ENCODE results near the gene GABARAPL2.

Gene GABARAPL2

GRCh38 chr16:75567911-75568310 lies 1.7 kb downstream of the GABARAPL2 start:
- Histone ChIP-seq H4K20me1 (ENCODE audit: insufficient read depth, low read length) (peaks cover 30% of the 10 kb centered on the region), H3K36me3 (ENCODE audit: insufficient read depth, low read length) (peaks cover 54% of the 10 kb centered on the region), H3K79me2 (ENCODE audit: insufficient read depth, low read length) (peaks cover 43% of the 10 kb centered on the region), H3K4me2 (ENCODE audit: insufficient read depth, low read length) (peak overlapping the region; percentile 99; the same call in 1 of the 2 replicates), H3K4me1 (ENCODE audit: insufficient read depth, low read length) (peaks cover 35% of the 10 kb centered on the region), H3K9ac (ENCODE audit: low read depth, low read length) (no peak overlapping the region), H3K27ac (ENCODE audit: low read length) (no peak overlapping the region), H2AFZ (ENCODE audit: low read depth, low read length) (no peak overlapping the region), H3K9me3 (ENCODE audit: insufficient read depth, low read length, severe bottlenecking) (no peaks in the 10 kb centered on the region), H3K4me3 (ENCODE audit: low read depth in 1 of 2, low read length in 2 of 2) (no peak overlapping the region), H3K27me3 (ENCODE audit: insufficient read depth, low read length, poor library complexity) (no peaks in the 10 kb centered on the region)
- TF ChIP-seq EZH2 (IDR thresholded peaks at IDR 0.05; ENCODE audit: borderline replicate concordance, low read depth, low read length, severe bottlenecking) = no peak
- TF ChIP-seq, protein P1, sequence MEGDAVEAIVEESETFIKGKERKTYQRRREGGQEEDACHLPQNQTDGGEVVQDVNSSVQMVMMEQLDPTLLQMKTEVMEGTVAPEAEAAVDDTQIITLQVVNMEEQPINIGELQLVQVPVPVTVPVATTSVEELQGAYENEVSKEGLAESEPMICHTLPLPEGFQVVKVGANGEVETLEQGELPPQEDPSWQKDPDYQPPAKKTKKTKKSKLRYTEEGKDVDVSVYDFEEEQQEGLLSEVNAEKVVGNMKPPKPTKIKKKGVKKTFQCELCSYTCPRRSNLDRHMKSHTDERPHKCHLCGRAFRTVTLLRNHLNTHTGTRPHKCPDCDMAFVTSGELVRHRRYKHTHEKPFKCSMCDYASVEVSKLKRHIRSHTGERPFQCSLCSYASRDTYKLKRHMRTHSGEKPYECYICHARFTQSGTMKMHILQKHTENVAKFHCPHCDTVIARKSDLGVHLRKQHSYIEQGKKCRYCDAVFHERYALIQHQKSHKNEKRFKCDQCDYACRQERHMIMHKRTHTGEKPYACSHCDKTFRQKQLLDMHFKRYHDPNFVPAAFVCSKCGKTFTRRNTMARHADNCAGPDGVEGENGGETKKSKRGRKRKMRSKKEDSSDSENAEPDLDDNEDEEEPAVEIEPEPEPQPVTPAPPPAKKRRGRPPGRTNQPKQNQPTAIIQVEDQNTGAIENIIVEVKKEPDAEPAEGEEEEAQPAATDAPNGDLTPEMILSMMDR (IDR thresholded peaks at IDR 0.05; ENCODE audit: borderline replicate concordance, extremely low read depth, low read length, poor library complexity, severe bottlenecking) = no peak
- no peak for ATAC-seq (ENCODE audit: insufficient read depth, low read depth)
- DNase-seq = no peak

DNA sequence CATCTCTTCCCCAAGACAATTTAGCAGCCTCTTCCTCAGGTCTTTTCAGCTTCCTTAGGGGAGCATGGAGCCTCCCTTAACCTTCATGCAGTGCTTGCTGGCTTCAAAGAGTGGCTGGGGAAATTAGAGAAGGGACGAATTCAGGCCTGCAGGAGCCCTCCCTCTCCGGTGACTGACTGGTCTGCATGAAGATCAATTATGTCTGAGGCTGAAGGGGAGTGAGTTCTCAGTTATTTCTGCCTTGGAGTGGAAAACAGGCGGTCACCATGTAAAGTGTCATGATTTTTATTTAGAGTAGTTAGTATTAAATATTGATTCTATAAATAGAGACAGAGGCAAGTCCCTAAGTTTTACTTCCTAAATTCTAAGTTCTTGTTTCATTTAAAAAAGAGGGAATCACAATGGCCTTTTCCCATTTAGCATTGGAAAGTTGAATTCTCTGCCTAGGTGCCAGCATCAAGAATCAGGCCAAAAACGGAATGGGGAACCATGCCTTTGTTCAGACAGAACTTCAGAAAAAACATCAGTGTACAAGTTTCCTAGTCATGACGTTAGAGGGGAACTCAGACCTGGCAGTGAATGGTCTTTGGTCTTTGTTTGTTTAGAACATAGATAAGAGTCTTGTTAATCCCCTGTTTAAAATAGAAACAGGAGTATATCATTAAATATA lies 4.4 kb downstream of the GABARAPL2 start:
- H3K9ac ChIP-seq (ENCODE audit: low read depth, low read length) = no peak overlapping the region
- no peak for DNase-seq
- H3K27me3 ChIP-seq (ENCODE audit: insufficient read depth, low read length, poor library complexity) = no peaks in the 10 kb centered on the region
- H3K36me3 ChIP-seq (ENCODE audit: insufficient read depth, low read length) = peaks cover 77% of the 10 kb centered on the region
- no peak overlapping the region for H3K27ac ChIP-seq (ENCODE audit: low read length)
- peaks cover 26% of the 10 kb centered on the region for H3K4me1 ChIP-seq (ENCODE audit: insufficient read depth, low read length)
- no peaks in the 10 kb centered on the region for H3K9me3 ChIP-seq (ENCODE audit: insufficient read depth, low read length, severe bottlenecking)
- no peak for TF ChIP-seq EZH2 (IDR thresholded peaks at IDR 0.05; ENCODE audit: borderline replicate concordance, low read depth, low read length, severe bottlenecking)
- TF ChIP-seq, protein P1 (IDR thresholded peaks at IDR 0.05; ENCODE audit: borderline replicate concordance, extremely low read depth, low read length, poor library complexity, severe bottlenecking) = no peak
- no peak overlapping the region for H3K4me2 ChIP-seq (ENCODE audit: insufficient read depth, low read length)
- H3K79me2 ChIP-seq (ENCODE audit: insufficient read depth, low read length) = peaks cover 53% of the 10 kb centered on the region
- no peak overlapping the region for H3K4me3 ChIP-seq (ENCODE audit: low read depth in 1 of 2, low read length in 2 of 2)
- no peak overlapping the region for H2AFZ ChIP-seq (ENCODE audit: low read depth, low read length)
- ATAC-seq (ENCODE audit: insufficient read depth, low read depth) = no peak
- peaks cover 45% of the 10 kb centered on the region for H4K20me1 ChIP-seq (ENCODE audit: insufficient read depth, low read length)

GRCh38 chr16:75572864-75573542 lies 6.8 kb downstream of the GABARAPL2 start:
- H3K4me1 ChIP-seq (ENCODE audit: insufficient read depth, low read length) = peaks cover 8% of the 10 kb centered on the region; the same call in 1 of the 2 replicates
- no peak for DNase-seq

DNA sequence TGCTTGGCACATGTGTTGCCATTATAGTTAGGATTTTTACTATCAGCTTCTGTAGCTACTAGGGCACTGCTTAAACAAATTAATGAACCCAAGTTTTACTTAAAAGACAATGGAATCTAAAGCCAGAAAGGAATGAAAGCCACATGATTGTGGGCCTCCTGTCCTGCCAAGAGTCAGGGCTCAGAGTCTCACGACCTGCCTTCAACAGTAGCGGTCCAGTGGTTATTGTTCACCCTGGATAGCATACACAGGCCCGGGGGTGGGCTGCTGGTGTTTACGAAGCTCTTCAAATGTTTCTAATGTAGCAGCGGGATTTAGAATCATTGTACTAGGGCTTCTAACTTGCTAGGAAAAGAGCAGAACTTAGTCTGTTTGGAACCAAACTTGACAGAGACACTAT lies 7.8 kb downstream of the GABARAPL2 start:
- TF ChIP-seq EZH2 (IDR thresholded peaks at IDR 0.05; ENCODE audit: borderline replicate concordance, low read depth, low read length, severe bottlenecking) = no peak
- TF ChIP-seq, protein P1 (IDR thresholded peaks at IDR 0.05; ENCODE audit: borderline replicate concordance, extremely low read depth, low read length, poor library complexity, severe bottlenecking) = no peak
- DNase-seq (no peak), ATAC-seq (ENCODE audit: insufficient read depth, low read depth) (no peak)
- no peaks in the 10 kb centered on the region for H3K9me3 ChIP-seq (ENCODE audit: insufficient read depth, low read length, severe bottlenecking)
- H4K20me1 ChIP-seq (ENCODE audit: insufficient read depth, low read length) = peaks cover 31% of the 10 kb centered on the region; the same call in 1 of the 2 replicates
- no peak overlapping the region for H3K4me3 ChIP-seq (ENCODE audit: low read depth in 1 of 2, low read length in 2 of 2)
- H3K36me3 ChIP-seq (ENCODE audit: insufficient read depth, low read length) = peaks cover 94% of the 10 kb centered on the region
- peaks cover 26% of the 10 kb centered on the region; the same call in 1 of the 2 replicates for H3K79me2 ChIP-seq (ENCODE audit: insufficient read depth, low read length)
- H3K27ac ChIP-seq (ENCODE audit: low read length) = no peak overlapping the region
- H3K4me1 ChIP-seq (ENCODE audit: insufficient read depth, low read length) = peaks cover 4% of the 10 kb centered on the region; the same call in 1 of the 2 replicates
- no peak overlapping the region for H2AFZ ChIP-seq (ENCODE audit: low read depth, low read length)
- H3K9ac ChIP-seq (ENCODE audit: low read depth, low read length) = no peak overlapping the region
- H3K4me2 ChIP-seq (ENCODE audit: insufficient read depth, low read length) = no peak overlapping the region
- no peaks in the 10 kb centered on the region for H3K27me3 ChIP-seq (ENCODE audit: insufficient read depth, low read length, poor library complexity)

More at GRCh38 chr16:75572864-75573542, 6.8 kb downstream of the GABARAPL2 start:
- peaks cover 94% of the 10 kb centered on the region for H3K36me3 ChIP-seq (ENCODE audit: insufficient read depth, low read length)
- H3K27me3 ChIP-seq (ENCODE audit: insufficient read depth, low read length, poor library complexity) = no peaks in the 10 kb centered on the region
- H3K9ac ChIP-seq (ENCODE audit: low read depth, low read length) = no peak overlapping the region
- ATAC-seq (ENCODE audit: insufficient read depth, low read depth) = no peak
- no peak overlapping the region for H3K27ac ChIP-seq (ENCODE audit: low read length)
- TF ChIP-seq EZH2 (IDR thresholded peaks at IDR 0.05; ENCODE audit: borderline replicate concordance, low read depth, low read length, severe bottlenecking) = no peak
- no peaks in the 10 kb centered on the region for H3K9me3 ChIP-seq (ENCODE audit: insufficient read depth, low read length, severe bottlenecking)
- H4K20me1 ChIP-seq (ENCODE audit: insufficient read depth, low read length) = peaks cover 36% of the 10 kb centered on the region
- H3K4me3 ChIP-seq (ENCODE audit: low read depth in 1 of 2, low read length in 2 of 2) = no peak overlapping the region
- H3K79me2 ChIP-seq (ENCODE audit: insufficient read depth, low read length) = peaks cover 35% of the 10 kb centered on the region
- no peak overlapping the region for H3K4me2 ChIP-seq (ENCODE audit: insufficient read depth, low read length)
- H2AFZ ChIP-seq (ENCODE audit: low read depth, low read length) = no peak overlapping the region

Measured in DND-41 (cell line).